Measurements from ENCODE around the gene ARHGAP24. TPM values are rescaled to one million over a fixed set of nuclear protein-coding genes. Genes with fewer than 3 reads are reported as not detected.
"Not testable (repeated sequence)": the region's sequence is repeated elsewhere in the genome, so short reads cannot be mapped to it uniquely, and the experiment has no call there.

ARHGAP24 gene
- total RNA-seq, 2 experiments from 2014 or later, result not detected

DNA sequence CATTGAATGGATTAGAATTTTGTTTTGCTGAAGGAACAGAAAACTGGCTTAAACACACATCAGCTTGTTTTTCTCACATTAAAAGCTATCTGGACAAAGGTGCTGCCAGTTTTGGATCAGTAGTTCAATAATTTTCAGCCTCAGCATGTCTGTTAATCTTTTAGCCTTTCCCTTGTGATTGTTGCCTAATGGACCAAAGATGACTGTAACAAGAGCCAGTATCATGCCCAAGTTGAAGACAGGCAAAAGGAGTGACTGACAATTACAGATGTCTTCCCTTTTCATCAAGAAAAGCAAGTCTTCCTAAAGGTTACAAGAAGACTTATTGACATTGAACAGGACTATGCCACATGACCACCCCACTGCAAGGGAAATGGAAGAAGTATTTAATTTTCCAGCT is 465.2 kb downstream of the ARHGAP24 start:
- no peaks in the 10 kb centered on the region for H3K4me1 Mint-ChIP-seq
- no peaks in the 10 kb centered on the region for H3K9me3 Mint-ChIP-seq
- ChIA-PET CTCF (no interaction called here), POLR2A (no interaction called here)
- H3K36me3 Mint-ChIP-seq (ENCODE audit: low read depth), result no peaks in the 10 kb centered on the region
- no peak overlapping the region for H3K27ac Mint-ChIP-seq
- H3K4me3 Mint-ChIP-seq, result no peak overlapping the region
- DNase-seq, result no peak
- H3K27me3 Mint-ChIP-seq, result no peaks in the 10 kb centered on the region

DNA sequence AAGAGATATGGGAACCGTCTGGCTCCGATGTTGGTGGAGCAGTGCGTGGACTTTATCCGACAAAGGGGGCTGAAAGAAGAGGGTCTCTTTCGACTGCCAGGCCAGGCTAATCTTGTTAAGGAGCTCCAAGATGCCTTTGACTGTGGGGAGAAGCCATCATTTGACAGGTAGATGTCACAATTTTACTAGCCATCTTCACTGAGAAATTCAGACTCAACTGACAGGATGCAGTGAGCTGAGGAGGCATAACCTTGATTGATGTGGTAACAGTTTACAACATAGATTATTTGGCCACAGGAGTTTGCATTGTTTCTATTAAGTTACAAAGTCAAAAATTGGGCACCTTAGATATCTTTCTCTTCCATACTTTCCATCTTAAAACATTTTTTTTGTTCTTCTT is 467.2 kb downstream of the ARHGAP24 start:
- H3K4me3 Mint-ChIP-seq, result no peak overlapping the region
- POLR2A ChIA-PET, result no interaction called here
- DNase-seq, result no peak
- H3K4me1 Mint-ChIP-seq, result no peaks in the 10 kb centered on the region
- H3K9me3 Mint-ChIP-seq, result no peaks in the 10 kb centered on the region
- CTCF ChIA-PET, result no interaction called here
- no peaks in the 10 kb centered on the region for H3K27me3 Mint-ChIP-seq
- H3K27ac Mint-ChIP-seq, result no peak overlapping the region
- no peaks in the 10 kb centered on the region for H3K36me3 Mint-ChIP-seq (ENCODE audit: low read depth)

DNA sequence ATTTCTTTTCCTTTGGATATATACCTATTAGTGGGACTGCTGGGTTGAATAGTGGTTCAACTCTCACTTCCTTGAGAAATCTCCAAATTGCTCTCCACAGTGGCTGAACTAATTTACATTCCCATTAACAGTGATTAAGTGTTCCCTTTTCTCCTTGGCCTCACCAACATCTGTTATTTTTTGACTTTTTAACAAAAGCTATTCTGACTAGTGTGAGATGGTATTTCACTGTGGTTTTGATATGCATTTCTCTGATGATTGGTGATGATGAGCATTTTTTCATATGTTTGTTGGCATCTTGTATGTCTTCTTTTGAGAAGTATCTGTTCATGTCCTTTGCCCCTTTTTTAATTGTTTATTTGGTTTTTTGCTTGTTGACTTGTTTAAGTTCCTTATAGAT is 471.9 kb downstream of the ARHGAP24 start:
- Mint-ChIP-seq H3K36me3 (ENCODE audit: low read depth) (no peaks in the 10 kb centered on the region), H3K4me3 (no peak overlapping the region), H3K27ac (no peak overlapping the region), H3K4me1 (no peaks in the 10 kb centered on the region), H3K27me3 (no peaks in the 10 kb centered on the region), H3K9me3 (no peaks in the 10 kb centered on the region)
- DNase-seq, result no peak
- CTCF ChIA-PET, result no interaction called here
- POLR2A ChIA-PET, result no interaction called here

DNA sequence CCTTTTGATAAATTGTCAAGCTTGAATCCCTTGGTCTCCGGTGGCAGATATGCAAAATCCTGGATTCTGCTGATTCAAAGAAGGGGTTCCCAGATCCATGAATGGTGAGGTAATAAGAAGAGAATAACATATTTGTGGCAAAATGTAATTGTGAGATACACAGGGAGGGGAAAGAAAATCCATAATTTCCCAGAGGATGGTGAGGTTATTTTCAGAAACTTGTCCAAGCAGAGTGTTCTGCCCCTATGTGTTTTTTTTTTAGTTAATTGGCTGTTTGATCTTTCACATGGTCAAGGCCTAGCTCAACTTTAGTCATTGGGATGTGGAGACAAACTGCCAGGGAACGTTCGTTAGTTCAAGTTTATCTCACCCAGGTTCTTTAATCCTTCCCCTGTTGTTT is 476.1 kb downstream of the ARHGAP24 start:
- DNase-seq, result no peak
- POLR2A ChIA-PET, result no interaction called here
- no peak overlapping the region for H3K4me3 Mint-ChIP-seq
- H3K27me3 Mint-ChIP-seq, result no peaks in the 10 kb centered on the region
- H3K27ac Mint-ChIP-seq, result no peak overlapping the region
- CTCF ChIA-PET, result no interaction called here
- no peaks in the 10 kb centered on the region for H3K4me1 Mint-ChIP-seq
- no peaks in the 10 kb centered on the region for H3K36me3 Mint-ChIP-seq (ENCODE audit: low read depth)
- no peaks in the 10 kb centered on the region for H3K9me3 Mint-ChIP-seq

DNA sequence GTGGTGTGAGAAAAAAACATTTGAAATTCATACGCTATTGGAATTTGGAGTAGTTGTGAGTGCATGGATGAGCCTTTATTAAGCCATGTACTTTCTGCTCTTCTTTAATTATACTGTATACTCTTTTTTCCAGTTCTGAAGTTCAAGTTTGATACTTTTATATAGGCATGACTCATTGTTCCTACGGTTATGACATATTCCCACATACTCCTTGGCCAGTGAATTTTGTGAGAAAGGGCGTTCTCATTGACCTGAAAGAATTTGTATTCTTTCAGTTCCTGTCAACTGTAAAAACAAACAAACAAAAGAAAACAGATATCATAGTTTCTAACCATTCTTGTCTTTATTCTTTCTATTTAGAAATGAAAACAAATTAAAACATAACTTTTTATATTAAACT is 477.6 kb downstream of the ARHGAP24 start:
- ChIA-PET CTCF (no interaction called here), POLR2A (no interaction called here)
- Mint-ChIP-seq H3K27me3 (no peaks in the 10 kb centered on the region), H3K36me3 (ENCODE audit: low read depth) (no peaks in the 10 kb centered on the region), H3K4me1 (no peaks in the 10 kb centered on the region), H3K4me3 (no peak overlapping the region), H3K27ac (no peak overlapping the region), H3K9me3 (no peaks in the 10 kb centered on the region)
- no peak for DNase-seq

DNA sequence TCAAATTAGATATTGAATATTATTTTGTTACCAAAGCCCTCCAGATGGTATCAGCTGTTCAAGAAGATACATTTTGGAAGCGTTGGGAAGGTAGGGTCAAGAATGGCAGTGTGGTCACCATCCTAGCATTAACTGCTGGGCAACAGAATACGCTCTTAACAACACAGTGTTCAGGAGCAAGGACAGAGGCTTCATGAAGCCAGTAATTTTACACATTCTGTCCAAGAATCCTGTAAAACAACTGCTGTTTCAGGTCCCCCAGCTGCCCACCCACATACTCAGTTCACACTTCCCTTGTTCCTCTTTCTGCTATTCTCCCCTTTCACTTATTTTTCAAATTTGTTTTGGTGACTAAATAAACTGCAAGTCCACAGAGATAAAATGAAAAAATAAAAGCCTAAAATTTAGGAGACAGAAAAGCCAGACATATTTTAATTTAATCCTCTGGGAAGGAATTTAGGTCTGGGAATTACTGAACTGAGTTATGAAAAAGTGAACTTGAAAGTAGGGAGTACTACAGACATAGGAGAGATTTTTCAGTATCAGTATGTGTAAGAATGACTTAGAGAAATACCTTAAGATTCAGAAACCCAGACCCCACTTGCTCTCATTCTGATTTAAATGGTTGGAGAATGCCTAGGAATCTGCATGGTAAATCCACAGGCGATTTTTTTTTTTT is 478.2 kb downstream of the ARHGAP24 start:
- Mint-ChIP-seq H3K4me1 (no peaks in the 10 kb centered on the region), H3K27me3 (no peaks in the 10 kb centered on the region), H3K27ac (no peak overlapping the region), H3K9me3 (no peaks in the 10 kb centered on the region), H3K36me3 (ENCODE audit: low read depth) (no peaks in the 10 kb centered on the region), H3K4me3 (no peak overlapping the region)
- ChIA-PET CTCF (no interaction called here), POLR2A (no interaction called here)
- no peak for DNase-seq

DNA sequence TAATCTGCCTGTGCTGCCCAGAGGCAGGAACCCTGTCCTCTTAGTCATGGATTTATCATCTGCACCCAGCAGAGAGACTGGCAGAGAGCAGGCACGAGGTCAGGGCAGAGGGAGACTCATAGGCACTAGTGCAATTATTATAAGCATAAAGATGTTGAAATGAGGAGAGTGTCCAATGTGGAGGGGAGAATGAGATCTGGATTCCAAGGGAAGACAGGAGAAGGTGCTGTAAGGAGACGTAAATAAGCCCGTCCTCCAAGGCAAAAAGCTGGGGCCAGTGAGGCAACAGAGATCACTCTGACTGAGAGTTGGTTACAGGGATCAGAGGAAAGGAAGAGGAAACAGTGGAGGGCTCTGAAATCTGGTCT is 478.7 kb downstream of the ARHGAP24 start:
- Mint-ChIP-seq H3K4me3 (no peak overlapping the region), H3K4me1 (no peaks in the 10 kb centered on the region), H3K27me3 (no peaks in the 10 kb centered on the region), H3K9me3 (no peaks in the 10 kb centered on the region), H3K36me3 (ENCODE audit: low read depth) (no peaks in the 10 kb centered on the region), H3K27ac (no peak overlapping the region)
- CTCF ChIA-PET, result no interaction called here
- DNase-seq, result no peak
- POLR2A ChIA-PET, result no interaction called here

DNA sequence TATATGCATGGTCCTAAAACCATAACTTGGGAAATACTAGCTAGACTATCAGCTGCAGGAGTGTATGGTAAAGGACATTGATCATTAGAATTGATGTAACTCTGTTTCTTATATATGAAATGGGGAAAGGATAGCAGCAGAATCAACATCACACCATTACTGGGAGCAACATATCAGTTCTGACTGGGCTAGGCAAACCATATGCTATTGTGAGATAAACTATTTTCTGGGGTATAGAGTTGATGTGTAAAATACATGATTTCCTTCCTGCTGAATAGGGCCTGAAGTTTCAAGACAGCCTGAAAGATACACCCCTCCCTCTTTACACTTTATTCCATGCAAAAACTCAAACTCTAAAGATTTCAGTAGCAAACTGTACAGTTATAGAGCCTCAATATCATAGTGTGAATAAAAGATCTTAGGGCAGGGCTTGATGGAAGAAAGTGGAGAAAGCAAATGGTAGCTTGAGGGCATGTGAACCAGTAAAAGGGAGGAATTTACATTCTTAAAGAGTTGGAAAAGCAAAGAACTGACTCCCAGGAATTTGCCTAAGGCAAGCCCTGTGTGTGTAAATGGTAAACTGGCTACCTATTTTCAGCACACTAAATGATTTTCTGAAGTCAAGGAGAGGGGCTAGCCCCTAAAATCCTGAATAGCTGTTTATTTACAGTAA is 480.8 kb downstream of the ARHGAP24 start:
- POLR2A ChIA-PET, result no interaction called here
- H3K4me3 Mint-ChIP-seq, result no peak overlapping the region
- H3K36me3 Mint-ChIP-seq (ENCODE audit: low read depth), result no peaks in the 10 kb centered on the region
- H3K27me3 Mint-ChIP-seq, result no peaks in the 10 kb centered on the region
- H3K9me3 Mint-ChIP-seq, result no peaks in the 10 kb centered on the region
- no peak for DNase-seq
- no peak overlapping the region for H3K27ac Mint-ChIP-seq
- CTCF ChIA-PET, result no interaction called here
- no peaks in the 10 kb centered on the region for H3K4me1 Mint-ChIP-seq

DNA sequence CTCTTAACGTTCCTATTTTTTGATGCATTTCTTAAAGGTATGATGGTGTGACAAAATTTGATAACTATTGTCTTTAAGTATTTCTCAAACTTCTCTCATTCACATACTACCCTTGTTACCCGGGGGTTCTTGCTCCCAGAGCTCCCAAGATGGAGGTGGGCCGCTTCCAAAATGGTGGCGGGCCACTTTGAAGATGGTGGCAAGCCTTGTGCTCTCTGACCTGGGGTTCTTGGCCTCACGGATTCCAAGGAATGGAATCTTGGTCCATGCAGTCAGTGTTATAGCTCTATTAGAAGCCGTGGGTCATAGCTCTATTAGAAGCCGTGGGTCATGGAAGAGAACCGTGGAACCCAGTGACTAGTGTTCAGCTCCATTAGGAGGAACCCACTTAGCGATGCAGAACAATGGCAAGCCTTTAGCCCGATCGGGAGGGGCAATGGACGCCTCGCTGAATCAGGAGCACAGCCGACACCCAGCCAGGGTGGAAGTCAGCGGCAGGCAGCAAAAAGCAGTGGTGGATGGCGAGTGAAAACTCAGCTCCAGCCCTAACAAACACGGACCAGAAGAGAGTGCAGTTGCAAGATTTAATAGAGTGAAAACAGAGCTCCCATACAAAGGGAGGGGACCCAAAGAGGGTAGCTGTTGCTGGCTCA is 481.5 kb downstream of the ARHGAP24 start:
- H3K4me3 Mint-ChIP-seq, result no peak overlapping the region
- no peaks in the 10 kb centered on the region for H3K27me3 Mint-ChIP-seq
- H3K4me1 Mint-ChIP-seq, result no peaks in the 10 kb centered on the region
- DNase-seq, result no peak
- ChIA-PET CTCF (no interaction called here), POLR2A (no interaction called here)
- H3K36me3 Mint-ChIP-seq (ENCODE audit: low read depth), result no peaks in the 10 kb centered on the region
- H3K27ac Mint-ChIP-seq, result no peak overlapping the region
- no peaks in the 10 kb centered on the region for H3K9me3 Mint-ChIP-seq

DNA sequence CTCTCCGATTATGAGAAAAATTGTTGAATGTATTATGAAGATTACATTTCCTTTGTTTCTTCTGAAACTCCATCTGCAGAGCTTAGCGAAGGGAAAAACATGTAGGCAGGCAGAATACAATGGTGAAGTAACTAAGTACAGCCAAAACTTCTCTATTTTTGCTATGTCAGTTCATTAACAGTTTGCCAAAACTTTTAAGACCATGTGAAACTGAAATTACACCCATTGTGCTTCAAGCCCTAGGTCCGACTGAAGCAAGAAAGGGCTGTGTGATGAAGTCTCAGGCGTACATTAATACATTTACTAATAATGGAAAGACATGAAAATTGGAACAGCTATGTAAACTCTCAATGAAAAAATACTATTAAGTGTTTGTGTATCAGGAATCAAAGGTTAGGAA is 486.9 kb downstream of the ARHGAP24 start:
- no peaks in the 10 kb centered on the region for H3K27me3 Mint-ChIP-seq
- no peak overlapping the region for H3K4me3 Mint-ChIP-seq
- no peaks in the 10 kb centered on the region for H3K36me3 Mint-ChIP-seq (ENCODE audit: low read depth)
- H3K27ac Mint-ChIP-seq, result no peak overlapping the region
- ChIA-PET POLR2A (no interaction called here), CTCF (no interaction called here)
- no peak for DNase-seq
- no peaks in the 10 kb centered on the region for H3K9me3 Mint-ChIP-seq
- no peaks in the 10 kb centered on the region for H3K4me1 Mint-ChIP-seq

DNA sequence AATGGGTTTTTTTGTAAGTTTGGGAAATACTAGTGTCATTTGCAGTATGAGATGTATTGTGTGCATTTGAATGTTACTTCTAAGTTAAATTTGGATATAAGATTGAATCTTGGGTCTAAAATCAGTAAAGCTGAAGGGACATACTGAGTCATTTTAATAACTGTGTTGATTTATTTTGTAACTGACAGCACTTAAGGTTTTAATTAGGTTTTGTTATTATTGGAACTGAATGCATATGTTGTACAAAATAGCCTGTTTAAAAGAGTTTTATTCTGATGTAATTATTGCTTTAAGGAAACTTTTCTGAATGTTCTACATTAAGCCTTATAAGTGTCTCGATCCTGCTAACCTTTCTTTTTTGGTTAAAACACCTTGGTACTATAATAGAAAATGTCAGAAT is 488.3 kb downstream of the ARHGAP24 start:
- Mint-ChIP-seq H3K4me1 (no peaks in the 10 kb centered on the region), H3K9me3 (no peaks in the 10 kb centered on the region), H3K4me3 (no peak overlapping the region), H3K27me3 (no peaks in the 10 kb centered on the region), H3K36me3 (ENCODE audit: low read depth) (no peaks in the 10 kb centered on the region), H3K27ac (no peak overlapping the region)
- ChIA-PET CTCF (no interaction called here), POLR2A (no interaction called here)
- no peak for DNase-seq

DNA sequence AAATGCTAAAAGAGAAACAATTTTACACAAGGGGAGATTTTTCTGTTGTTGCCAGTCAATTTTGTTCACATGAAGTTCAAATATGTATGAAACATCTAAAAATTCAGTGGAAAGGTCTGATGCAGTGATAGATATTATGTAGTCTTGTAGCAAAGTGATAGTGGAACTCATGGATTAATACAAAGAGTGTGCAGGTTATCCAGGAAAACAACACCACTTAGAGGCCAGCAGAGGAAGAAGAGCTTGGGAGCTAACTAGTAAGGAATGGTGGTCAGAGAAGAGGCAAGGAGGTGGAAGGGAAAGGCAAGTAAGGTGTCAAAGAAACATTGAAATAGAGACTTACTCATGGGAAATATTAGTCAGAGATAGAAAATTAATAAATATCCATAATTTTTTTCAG is 489.3 kb downstream of the ARHGAP24 start:
- no peak overlapping the region for H3K27ac Mint-ChIP-seq
- no peaks in the 10 kb centered on the region for H3K9me3 Mint-ChIP-seq
- no peaks in the 10 kb centered on the region for H3K27me3 Mint-ChIP-seq
- no peak for DNase-seq
- H3K36me3 Mint-ChIP-seq (ENCODE audit: low read depth), result no peaks in the 10 kb centered on the region
- H3K4me3 Mint-ChIP-seq, result no peak overlapping the region
- no peaks in the 10 kb centered on the region for H3K4me1 Mint-ChIP-seq
- ChIA-PET CTCF (no interaction called here), POLR2A (no interaction called here)

DNA sequence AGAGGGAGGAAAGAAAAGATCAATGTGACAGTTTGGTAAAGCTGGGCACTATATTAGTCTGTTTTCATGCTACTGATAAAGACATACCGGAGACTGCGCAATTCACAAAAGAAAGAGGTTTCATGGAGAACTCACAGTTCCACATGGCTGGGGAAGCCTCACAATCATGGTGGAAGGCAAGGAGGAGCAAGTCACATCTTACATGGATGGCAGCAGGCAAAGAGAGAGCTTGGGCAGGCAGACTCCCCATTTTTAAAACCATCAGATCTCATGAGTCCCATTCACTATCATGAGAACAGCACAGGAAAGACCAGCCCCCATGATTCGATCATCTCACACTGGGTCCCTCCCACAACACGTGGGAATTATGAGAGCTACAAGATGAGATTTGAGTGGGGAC is 490.1 kb downstream of the ARHGAP24 start:
- DNase-seq; H3K9me3 Mint-ChIP-seq; H3K27me3 Mint-ChIP-seq; CTCF ChIA-PET; H3K36me3 Mint-ChIP-seq (ENCODE audit: low read depth); H3K27ac Mint-ChIP-seq; H3K4me1 Mint-ChIP-seq; H3K4me3 Mint-ChIP-seq; POLR2A ChIA-PET: not testable (repeated sequence)

DNA sequence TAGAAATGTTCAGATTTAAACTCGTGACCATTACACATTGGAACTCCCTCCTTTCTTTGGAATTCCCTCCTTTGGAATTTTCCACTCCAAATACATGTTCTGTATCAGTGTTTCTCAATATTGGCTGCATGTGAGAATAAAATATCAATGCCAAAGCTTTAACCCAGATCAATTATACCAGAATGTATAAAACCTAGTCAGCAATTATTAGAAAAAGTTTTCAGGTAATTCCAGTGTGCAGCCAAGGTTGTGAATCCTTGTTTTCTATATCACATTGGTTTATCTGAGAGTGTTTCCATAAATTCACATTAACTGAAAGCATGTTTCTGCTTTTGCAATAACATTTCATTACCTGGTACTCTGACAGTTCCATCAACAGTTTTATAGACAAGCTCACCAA is 490.6 kb downstream of the ARHGAP24 start:
- H3K27ac Mint-ChIP-seq, result no peak overlapping the region
- no peak overlapping the region for H3K4me3 Mint-ChIP-seq
- no peaks in the 10 kb centered on the region for H3K27me3 Mint-ChIP-seq
- CTCF ChIA-PET, result no interaction called here
- no peaks in the 10 kb centered on the region for H3K36me3 Mint-ChIP-seq (ENCODE audit: low read depth)
- POLR2A ChIA-PET, result no interaction called here
- DNase-seq, result no peak
- no peaks in the 10 kb centered on the region for H3K9me3 Mint-ChIP-seq
- no peaks in the 10 kb centered on the region for H3K4me1 Mint-ChIP-seq
